ENCODE data around the gene PLXDC2. TPM values are rescaled to one million over a fixed set of nuclear protein-coding genes. Genes with fewer than 3 reads are reported as not detected.

PLXDC2 gene
- total RNA-seq, 6 donors from 2014 or later: 39.0 to 129 (median 68.0) TPM

GRCh38 chr10:20091698-20092097 lies 275.5 kb downstream of the PLXDC2 start:
- H3K4me1 ChIP-seq: no peaks in the 10 kb centered on the region
- H3K27ac ChIP-seq: no peak overlapping the region
- H3K9me3 ChIP-seq: no peaks in the 10 kb centered on the region
- WGBS, 2 donors: 87 to 94% methylated on average over 5 of the region's 5 CpGs
- H3K4me3 ChIP-seq: no peak overlapping the region
- H3K27me3 ChIP-seq: no peaks in the 10 kb centered on the region
- no peaks in the 10 kb centered on the region for H3K36me3 ChIP-seq
- ATAC-seq (ENCODE audit: low FRiP score in 2 of 2): no peak
- no peak for TF ChIP-seq CTCF (IDR thresholded peaks at IDR 0.05)
- no peak for DNase-seq

- ATAC-seq (ENCODE audit: low FRiP score in 2 of 2) (no peak), DNase-seq (no peak)
- WGBS, 2 donors: 82 to 91% methylated on average over 5 of the region's 5 CpGs
- no peaks in the 10 kb centered on the region for H3K36me3 ChIP-seq
- TF ChIP-seq CTCF (IDR thresholded peaks at IDR 0.05) (no peak), POLR2AphosphoS5 (IDR thresholded peaks at IDR 0.05) (no peak), POLR2A (IDR thresholded peaks at IDR 0.05) (no peak), EP300 (IDR thresholded peaks at IDR 0.05) (no peak)
- H3K4me1 ChIP-seq: no peaks in the 10 kb centered on the region
- H3K9me3 ChIP-seq: no peaks in the 10 kb centered on the region
- H3K27ac ChIP-seq: no peak overlapping the region
- no peak overlapping the region for H3K4me3 ChIP-seq
- no peaks in the 10 kb centered on the region for H3K27me3 ChIP-seq
These were observed 277.4 kb downstream of the PLXDC2 start for GRCh38 chr10:20093600-20093999.

- no peak for TF ChIP-seq POLR2A (IDR thresholded peaks at IDR 0.05)
- TF ChIP-seq EP300 (IDR thresholded peaks at IDR 0.05): no peak
- TF ChIP-seq POLR2AphosphoS5 (IDR thresholded peaks at IDR 0.05): no peak
- no peak for TF ChIP-seq CTCF (IDR thresholded peaks at IDR 0.05)
- no peak overlapping the region for H3K27ac ChIP-seq
- no peaks in the 10 kb centered on the region for H3K27me3 ChIP-seq
- no peak overlapping the region for H3K4me3 ChIP-seq
- 84 to 89% methylated on average over 5 of the region's 5 CpGs for WGBS, 2 donors
- DNase-seq (no peak), ATAC-seq (ENCODE audit: low FRiP score in 2 of 2) (no peak)
- no peaks in the 10 kb centered on the region for H3K9me3 ChIP-seq
- no peaks in the 10 kb centered on the region for H3K36me3 ChIP-seq
- no peaks in the 10 kb centered on the region for H3K4me1 ChIP-seq
These were observed 278.2 kb downstream of the PLXDC2 start for GRCh38 chr10:20094226-20094976.

- H3K36me3 ChIP-seq: no peaks in the 10 kb centered on the region
- 26 to 27% methylated on average over 2 of the region's 2 CpGs for WGBS, 2 donors
- peak overlapping the region in 1 of 4 donors; percentile 5 for H3K27ac ChIP-seq
- H3K27me3 ChIP-seq: no peaks in the 10 kb centered on the region
- peaks cover 0 to 15% (median 2%) of the 10 kb centered on the region in 4 donors for H3K4me1 ChIP-seq
- TF ChIP-seq POLR2AphosphoS5 (IDR thresholded peaks at IDR 0.05) (peak in 1 of 2 donors; percentile 22), EP300 (IDR thresholded peaks at IDR 0.05) (peak in 2 of 4 donors; percentile 6 to 52), CTCF (IDR thresholded peaks at IDR 0.05) (no peak)
- DNase-seq (no peak), ATAC-seq (ENCODE audit: low FRiP score in 2 of 2) (peak in 1 of 2 donors; percentile 84)
- no peaks in the 10 kb centered on the region for H3K9me3 ChIP-seq
- H3K4me3 ChIP-seq: no peak overlapping the region
These were observed 283.9 kb downstream of the PLXDC2 start for GRCh38 chr10:20100171-20100570.

- DNase-seq: no peak
- H3K9me3 ChIP-seq: no peaks in the 10 kb centered on the region
- no peak overlapping the region for H3K27ac ChIP-seq
- ATAC-seq (ENCODE audit: low FRiP score in 2 of 2): peak in 1 of 2 donors; percentile 38
- H3K27me3 ChIP-seq: no peaks in the 10 kb centered on the region
- TF ChIP-seq POLR2A (IDR thresholded peaks at IDR 0.05) (no peak), CTCF (IDR thresholded peaks at IDR 0.05) (no peak), POLR2AphosphoS5 (IDR thresholded peaks at IDR 0.05) (no peak), EP300 (IDR thresholded peaks at IDR 0.05) (no peak)
- WGBS, 2 donors: 47 to 56% methylated on average over 3 of the region's 3 CpGs
- H3K36me3 ChIP-seq: no peaks in the 10 kb centered on the region
- no peak overlapping the region for H3K4me3 ChIP-seq
- peaks cover 0 to 8% (median 0%) of the 10 kb centered on the region in 4 donors for H3K4me1 ChIP-seq
These were observed 289.0 kb downstream of the PLXDC2 start for GRCh38 chr10:20105236-20105635.
